ENCODE results near the gene CACNA1A.

DNA sequence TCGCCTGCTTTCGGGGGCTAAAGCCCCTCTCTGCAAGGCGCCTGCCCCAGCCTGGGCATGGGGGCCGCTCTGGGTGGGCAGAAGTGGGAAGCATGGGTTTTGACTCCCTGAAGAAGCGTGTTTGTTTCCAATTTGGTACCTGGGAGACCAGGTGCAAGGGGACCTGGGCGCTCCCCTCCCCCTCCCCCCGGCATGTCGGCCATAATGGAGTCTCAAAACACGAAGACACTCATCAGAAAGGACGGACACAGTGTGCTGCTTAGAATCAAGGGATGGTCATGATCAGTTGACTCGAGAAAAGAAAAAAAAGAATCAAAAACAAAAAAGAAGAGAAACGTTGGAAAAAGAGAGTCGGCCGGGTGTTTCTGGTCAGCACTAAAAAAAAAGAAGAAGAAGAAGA lies 279.3 kb downstream of the CACNA1A start:
- TF ChIP-seq ADNP (CRISPR knock-in tag; IDR thresholded peaks at IDR 0.05), result no peak
- no peak for TF ChIP-seq ZNF556 (CRISPR knock-in tag; IDR thresholded peaks at IDR 0.05; ENCODE audit: borderline replicate concordance)
- TF ChIP-seq, protein P1, sequence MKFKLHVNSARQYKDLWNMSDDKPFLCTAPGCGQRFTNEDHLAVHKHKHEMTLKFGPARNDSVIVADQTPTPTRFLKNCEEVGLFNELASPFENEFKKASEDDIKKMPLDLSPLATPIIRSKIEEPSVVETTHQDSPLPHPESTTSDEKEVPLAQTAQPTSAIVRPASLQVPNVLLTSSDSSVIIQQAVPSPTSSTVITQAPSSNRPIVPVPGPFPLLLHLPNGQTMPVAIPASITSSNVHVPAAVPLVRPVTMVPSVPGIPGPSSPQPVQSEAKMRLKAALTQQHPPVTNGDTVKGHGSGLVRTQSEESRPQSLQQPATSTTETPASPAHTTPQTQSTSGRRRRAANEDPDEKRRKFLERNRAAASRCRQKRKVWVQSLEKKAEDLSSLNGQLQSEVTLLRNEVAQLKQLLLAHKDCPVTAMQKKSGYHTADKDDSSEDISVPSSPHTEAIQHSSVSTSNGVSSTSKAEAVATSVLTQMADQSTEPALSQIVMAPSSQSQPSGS (CRISPR knock-in tag; IDR thresholded peaks at IDR 0.05), result no peak
- TF ChIP-seq POLR2A (IDR thresholded peaks at IDR 0.05; ENCODE audit: insufficient read depth in 1 of 2, low read depth in 2 of 2, low read length in 2 of 2), result no peak

Measured in HepG2 (cell line).